HG02763 (cell line): ENCODE measurements around the gene BCAR3.
"Not testable (repeated sequence)": the region's sequence is repeated elsewhere in the genome, so short reads cannot be mapped to it uniquely, and the experiment has no call there.

ENCODE experiments used
- ATAC-seq: cut with Tn5 transposase; IDR thresholded peaks from one replicate; pipeline ENCODE4 v1.9.1; 2021; ENCODE audit warnings: mild to moderate bottlenecking, moderate library complexity; ENCODE audit not compliant: unreplicated experiment

Gene BCAR3

GRCh38 chr1:93707956-93708355 lies 26.3 kb upstream of the BCAR3 start:
- ATAC-seq = peak; percentile 52

- no peak for ATAC-seq
Measured at GRCh38 chr1:93705892-93706500, 24.4 kb upstream of the BCAR3 start.

GRCh38 chr1:93704052-93704451 lies 22.4 kb upstream of the BCAR3 start:
- ATAC-seq = peak; percentile 59

GRCh38 chr1:93703643-93704042 lies 22.0 kb upstream of the BCAR3 start:
- peak; percentile 6 for ATAC-seq

- no peak for ATAC-seq
Measured at GRCh38 chr1:93702828-93703183, 21.2 kb upstream of the BCAR3 start.

GRCh38 chr1:93702111-93702827 lies 20.6 kb upstream of the BCAR3 start:
- no peak for ATAC-seq

GRCh38 chr1:93701629-93702028 lies 20.0 kb upstream of the BCAR3 start:
- no peak for ATAC-seq

- ATAC-seq = no peak
Measured at GRCh38 chr1:93700532-93701469, 19.2 kb upstream of the BCAR3 start.

GRCh38 chr1:93699503-93700168 lies 18.0 kb upstream of the BCAR3 start:
- no peak for ATAC-seq

- no peak for ATAC-seq
Measured at GRCh38 chr1:93699049-93699384, 17.4 kb upstream of the BCAR3 start.

- ATAC-seq = no peak
Measured at GRCh38 chr1:93698329-93699048, 16.9 kb upstream of the BCAR3 start.

- ATAC-seq = not testable (repeated sequence)
Measured at GRCh38 chr1:93697566-93697965, 15.9 kb upstream of the BCAR3 start.

- ATAC-seq = peak; percentile 33
Measured at GRCh38 chr1:93695411-93696005, 13.9 kb upstream of the BCAR3 start.

- ATAC-seq = no peak
Measured at GRCh38 chr1:93694819-93695218, 13.2 kb upstream of the BCAR3 start.

- ATAC-seq = no peak
Measured at GRCh38 chr1:93694039-93694438, 12.4 kb upstream of the BCAR3 start.

GRCh38 chr1:93692983-93693591 lies 11.4 kb upstream of the BCAR3 start:
- peak; percentile 74 for ATAC-seq

GRCh38 chr1:93692451-93692861 lies 10.8 kb upstream of the BCAR3 start:
- no peak for ATAC-seq

- ATAC-seq = no peak
Measured at GRCh38 chr1:93692026-93692425, 10.4 kb upstream of the BCAR3 start.

GRCh38 chr1:93690921-93691789 lies 9.5 kb upstream of the BCAR3 start:
- no peak for ATAC-seq
